ENCODE results near the gene TUB.

TUB gene

DNA sequence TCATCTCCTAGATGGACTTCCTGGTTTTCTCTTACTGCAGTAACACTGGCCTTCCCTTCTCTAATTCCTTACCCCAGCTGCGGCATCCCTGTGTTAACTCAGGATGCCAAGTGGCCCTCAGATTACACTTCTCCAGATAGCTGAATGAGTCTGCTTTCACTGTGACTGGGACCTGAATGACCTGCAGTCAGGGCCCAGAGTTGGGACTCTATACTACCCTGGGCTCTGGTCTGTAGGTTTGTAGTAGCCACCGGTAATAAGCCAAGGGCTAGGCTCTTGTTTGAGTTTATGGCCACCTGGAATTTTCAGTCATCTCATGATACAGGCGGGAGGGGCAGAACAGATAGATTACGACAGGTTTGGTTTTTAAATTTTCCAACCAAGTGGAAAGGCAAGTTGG, 24.1 kb downstream of the TUB start:
- Histone ChIP-seq H3K9me2 (replicated peaks; ENCODE audit: insufficient read depth, low read length) (no peaks in the 10 kb centered on the region), H3K27ac (ENCODE audit: low read depth, low read length) (no peak overlapping the region), H3K79me2 (ENCODE audit: insufficient read depth, low read length) (no peaks in the 10 kb centered on the region), H3F3A (ENCODE audit: insufficient read depth) (no peaks in the 10 kb centered on the region), H3K4me3 (ENCODE audit: insufficient read depth, low read length, poor library complexity, severe bottlenecking) (no peak overlapping the region), H3K9me3 (ENCODE audit: insufficient read depth, low read length) (no peaks in the 10 kb centered on the region), H3K9ac (ENCODE audit: low read length) (no peak overlapping the region), H3K4me2 (ENCODE audit: low read depth, low read length, poor library complexity, severe bottlenecking) (no peak overlapping the region), H3K27me3 (ENCODE audit: low read length) (no peaks in the 10 kb centered on the region), H3K36me3 (ENCODE audit: low read length) (no peaks in the 10 kb centered on the region), H4K20me1 (ENCODE audit: low read depth, low read length) (no peaks in the 10 kb centered on the region), H2AFZ (ENCODE audit: low read depth, low read length, severe bottlenecking) (no peak overlapping the region)
- TF ChIP-seq EZH2phosphoT487 (conservative IDR thresholded peaks at IDR 0.05; ENCODE audit: low read length) (no peak), CTCF (IDR thresholded peaks at IDR 0.05; ENCODE audit: insufficient read depth, low read length, poor library complexity, severe bottlenecking) (no peak)

DNA sequence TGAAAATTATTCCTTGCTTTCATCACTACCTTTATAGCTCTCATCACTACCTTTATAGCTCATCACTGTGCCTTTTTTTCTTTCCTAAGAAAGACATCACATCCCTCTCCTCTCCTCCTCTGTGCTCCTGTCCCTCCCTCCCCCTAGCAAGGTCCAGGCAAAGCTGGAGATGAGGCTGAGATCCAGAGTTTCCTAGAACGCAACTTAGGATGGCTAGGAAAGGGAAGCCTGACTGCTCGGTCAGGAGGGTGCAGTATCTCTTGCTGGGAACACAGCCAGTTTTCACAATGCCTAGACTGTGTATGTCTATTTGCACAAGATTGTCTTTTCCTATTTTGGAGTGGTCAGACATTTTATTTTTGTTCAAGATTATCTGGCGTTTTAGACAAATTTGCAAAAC, 24.7 kb downstream of the TUB start:
- TF ChIP-seq CTCF (IDR thresholded peaks at IDR 0.05; ENCODE audit: insufficient read depth, low read length, poor library complexity, severe bottlenecking) (no peak), EZH2phosphoT487 (conservative IDR thresholded peaks at IDR 0.05; ENCODE audit: low read length) (no peak)
- Histone ChIP-seq H3K27ac (ENCODE audit: low read depth, low read length) (no peak overlapping the region), H3K27me3 (ENCODE audit: low read length) (no peaks in the 10 kb centered on the region), H3K4me2 (ENCODE audit: low read depth, low read length, poor library complexity, severe bottlenecking) (no peak overlapping the region), H3K36me3 (ENCODE audit: low read length) (no peaks in the 10 kb centered on the region), H3K9me2 (replicated peaks; ENCODE audit: insufficient read depth, low read length) (no peaks in the 10 kb centered on the region), H3K79me2 (ENCODE audit: insufficient read depth, low read length) (no peaks in the 10 kb centered on the region), H3K9me3 (ENCODE audit: insufficient read depth, low read length) (no peaks in the 10 kb centered on the region), H4K20me1 (ENCODE audit: low read depth, low read length) (no peaks in the 10 kb centered on the region), H3K9ac (ENCODE audit: low read length) (no peak overlapping the region), H3F3A (ENCODE audit: insufficient read depth) (no peaks in the 10 kb centered on the region), H3K4me3 (ENCODE audit: insufficient read depth, low read length, poor library complexity, severe bottlenecking) (no peak overlapping the region), H2AFZ (ENCODE audit: low read depth, low read length, severe bottlenecking) (no peak overlapping the region)

- Histone ChIP-seq H3K79me2 (ENCODE audit: insufficient read depth, low read length) (no peaks in the 10 kb centered on the region), H2AFZ (ENCODE audit: low read depth, low read length, severe bottlenecking) (no peak overlapping the region), H3K27ac (ENCODE audit: low read depth, low read length) (no peak overlapping the region), H3K36me3 (ENCODE audit: low read length) (no peaks in the 10 kb centered on the region), H3K4me3 (ENCODE audit: insufficient read depth, low read length, poor library complexity, severe bottlenecking) (no peak overlapping the region), H3K4me2 (ENCODE audit: low read depth, low read length, poor library complexity, severe bottlenecking) (no peak overlapping the region), H3K9ac (ENCODE audit: low read length) (no peak overlapping the region), H3K9me3 (ENCODE audit: insufficient read depth, low read length) (no peaks in the 10 kb centered on the region), H3K27me3 (ENCODE audit: low read length) (no peaks in the 10 kb centered on the region), H4K20me1 (ENCODE audit: low read depth, low read length) (no peaks in the 10 kb centered on the region), H3K9me2 (replicated peaks; ENCODE audit: insufficient read depth, low read length) (no peaks in the 10 kb centered on the region), H3F3A (ENCODE audit: insufficient read depth) (no peaks in the 10 kb centered on the region)
- TF ChIP-seq CTCF (IDR thresholded peaks at IDR 0.05; ENCODE audit: insufficient read depth, low read length, poor library complexity, severe bottlenecking) (no peak), EZH2phosphoT487 (conservative IDR thresholded peaks at IDR 0.05; ENCODE audit: low read length) (no peak)
These were observed 25.7 kb downstream of the TUB start for GRCh38 chr11:8106679-8107078.

- no peak overlapping the region for H3K9ac ChIP-seq (ENCODE audit: low read length)
- H3K4me3 ChIP-seq (ENCODE audit: insufficient read depth, low read length, poor library complexity, severe bottlenecking): no peak overlapping the region
- TF ChIP-seq CTCF (IDR thresholded peaks at IDR 0.05; ENCODE audit: insufficient read depth, low read length, poor library complexity, severe bottlenecking): no peak
- TF ChIP-seq EZH2phosphoT487 (conservative IDR thresholded peaks at IDR 0.05; ENCODE audit: low read length): no peak
- H3K27me3 ChIP-seq (ENCODE audit: low read length): no peaks in the 10 kb centered on the region
- H4K20me1 ChIP-seq (ENCODE audit: low read depth, low read length): no peaks in the 10 kb centered on the region
- no peak overlapping the region for H3K27ac ChIP-seq (ENCODE audit: low read depth, low read length)
- no peaks in the 10 kb centered on the region for H3K79me2 ChIP-seq (ENCODE audit: insufficient read depth, low read length)
- H2AFZ ChIP-seq (ENCODE audit: low read depth, low read length, severe bottlenecking): no peak overlapping the region
- H3K9me3 ChIP-seq (ENCODE audit: insufficient read depth, low read length): no peaks in the 10 kb centered on the region
- H3F3A ChIP-seq (ENCODE audit: insufficient read depth): no peaks in the 10 kb centered on the region
- no peak overlapping the region for H3K4me2 ChIP-seq (ENCODE audit: low read depth, low read length, poor library complexity, severe bottlenecking)
- H3K36me3 ChIP-seq (ENCODE audit: low read length): no peaks in the 10 kb centered on the region
- no peaks in the 10 kb centered on the region for H3K9me2 ChIP-seq (replicated peaks; ENCODE audit: insufficient read depth, low read length)
These were observed 26.6 kb downstream of the TUB start for GRCh38 chr11:8107642-8108041.

All from SU-DHL-6 (cell line).